GM23338 (cell line): ENCODE measurements around the gene UCN3.

Experiments used
- POLR2AphosphoS5 ChIP-seq: IDR thresholded peaks from 2 replicates; pipeline ENCODE4 v1.6.1; 2016; ENCODE audit warnings: antibody characterized with exemption, low read depth
- TF ChIP-seq, protein P1 (sequence below), 2 experiments: fragments of 200-600 bp in 1 of 2; sonication (generic) in 1 of 2; conservative IDR thresholded peaks; 2 replicates each; pipeline versions ENCODE4 v1.5.1 to v1.6.1; 2016 to 2017; ENCODE audit warnings: antibody characterized with exemption in 2 of 2, low read depth in 2 of 2, mild to moderate bottlenecking in 2 of 2, moderate library complexity in 1 of 2
- TF ChIP-seq, protein P2 (sequence below): fragments of 250-450 bp; sonication (Bioruptor Pico); IDR thresholded peaks from 2 replicates; pipeline ENCODE4 v1.5.0; 2020; ENCODE audit warnings: mild to moderate bottlenecking, moderate library complexity

DNA sequence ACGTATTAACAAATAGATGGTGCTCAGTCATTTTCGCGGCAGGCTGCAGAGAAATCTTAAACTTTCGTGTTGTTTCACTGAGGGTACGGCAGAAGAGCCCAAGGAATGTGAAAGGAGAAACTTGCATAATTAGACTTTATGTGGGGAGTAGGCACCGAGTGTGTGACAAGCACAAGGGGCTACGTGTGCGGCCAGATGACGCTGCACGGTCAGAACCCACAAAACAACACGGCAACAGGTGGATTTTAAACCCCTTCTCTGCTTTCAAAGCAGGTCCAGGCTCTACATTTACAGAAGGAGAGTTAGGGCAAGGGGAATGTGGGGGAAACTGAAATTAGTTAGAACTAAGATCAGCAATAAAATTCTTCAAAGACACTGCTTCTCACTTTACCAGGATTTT, 392 bp upstream of the UCN3 start:
- TF ChIP-seq, protein P1, sequence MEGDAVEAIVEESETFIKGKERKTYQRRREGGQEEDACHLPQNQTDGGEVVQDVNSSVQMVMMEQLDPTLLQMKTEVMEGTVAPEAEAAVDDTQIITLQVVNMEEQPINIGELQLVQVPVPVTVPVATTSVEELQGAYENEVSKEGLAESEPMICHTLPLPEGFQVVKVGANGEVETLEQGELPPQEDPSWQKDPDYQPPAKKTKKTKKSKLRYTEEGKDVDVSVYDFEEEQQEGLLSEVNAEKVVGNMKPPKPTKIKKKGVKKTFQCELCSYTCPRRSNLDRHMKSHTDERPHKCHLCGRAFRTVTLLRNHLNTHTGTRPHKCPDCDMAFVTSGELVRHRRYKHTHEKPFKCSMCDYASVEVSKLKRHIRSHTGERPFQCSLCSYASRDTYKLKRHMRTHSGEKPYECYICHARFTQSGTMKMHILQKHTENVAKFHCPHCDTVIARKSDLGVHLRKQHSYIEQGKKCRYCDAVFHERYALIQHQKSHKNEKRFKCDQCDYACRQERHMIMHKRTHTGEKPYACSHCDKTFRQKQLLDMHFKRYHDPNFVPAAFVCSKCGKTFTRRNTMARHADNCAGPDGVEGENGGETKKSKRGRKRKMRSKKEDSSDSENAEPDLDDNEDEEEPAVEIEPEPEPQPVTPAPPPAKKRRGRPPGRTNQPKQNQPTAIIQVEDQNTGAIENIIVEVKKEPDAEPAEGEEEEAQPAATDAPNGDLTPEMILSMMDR (conservative IDR thresholded peaks at IDR 0.05; ENCODE audit: low read depth in 2 of 2): no peak
- TF ChIP-seq, protein P2, sequence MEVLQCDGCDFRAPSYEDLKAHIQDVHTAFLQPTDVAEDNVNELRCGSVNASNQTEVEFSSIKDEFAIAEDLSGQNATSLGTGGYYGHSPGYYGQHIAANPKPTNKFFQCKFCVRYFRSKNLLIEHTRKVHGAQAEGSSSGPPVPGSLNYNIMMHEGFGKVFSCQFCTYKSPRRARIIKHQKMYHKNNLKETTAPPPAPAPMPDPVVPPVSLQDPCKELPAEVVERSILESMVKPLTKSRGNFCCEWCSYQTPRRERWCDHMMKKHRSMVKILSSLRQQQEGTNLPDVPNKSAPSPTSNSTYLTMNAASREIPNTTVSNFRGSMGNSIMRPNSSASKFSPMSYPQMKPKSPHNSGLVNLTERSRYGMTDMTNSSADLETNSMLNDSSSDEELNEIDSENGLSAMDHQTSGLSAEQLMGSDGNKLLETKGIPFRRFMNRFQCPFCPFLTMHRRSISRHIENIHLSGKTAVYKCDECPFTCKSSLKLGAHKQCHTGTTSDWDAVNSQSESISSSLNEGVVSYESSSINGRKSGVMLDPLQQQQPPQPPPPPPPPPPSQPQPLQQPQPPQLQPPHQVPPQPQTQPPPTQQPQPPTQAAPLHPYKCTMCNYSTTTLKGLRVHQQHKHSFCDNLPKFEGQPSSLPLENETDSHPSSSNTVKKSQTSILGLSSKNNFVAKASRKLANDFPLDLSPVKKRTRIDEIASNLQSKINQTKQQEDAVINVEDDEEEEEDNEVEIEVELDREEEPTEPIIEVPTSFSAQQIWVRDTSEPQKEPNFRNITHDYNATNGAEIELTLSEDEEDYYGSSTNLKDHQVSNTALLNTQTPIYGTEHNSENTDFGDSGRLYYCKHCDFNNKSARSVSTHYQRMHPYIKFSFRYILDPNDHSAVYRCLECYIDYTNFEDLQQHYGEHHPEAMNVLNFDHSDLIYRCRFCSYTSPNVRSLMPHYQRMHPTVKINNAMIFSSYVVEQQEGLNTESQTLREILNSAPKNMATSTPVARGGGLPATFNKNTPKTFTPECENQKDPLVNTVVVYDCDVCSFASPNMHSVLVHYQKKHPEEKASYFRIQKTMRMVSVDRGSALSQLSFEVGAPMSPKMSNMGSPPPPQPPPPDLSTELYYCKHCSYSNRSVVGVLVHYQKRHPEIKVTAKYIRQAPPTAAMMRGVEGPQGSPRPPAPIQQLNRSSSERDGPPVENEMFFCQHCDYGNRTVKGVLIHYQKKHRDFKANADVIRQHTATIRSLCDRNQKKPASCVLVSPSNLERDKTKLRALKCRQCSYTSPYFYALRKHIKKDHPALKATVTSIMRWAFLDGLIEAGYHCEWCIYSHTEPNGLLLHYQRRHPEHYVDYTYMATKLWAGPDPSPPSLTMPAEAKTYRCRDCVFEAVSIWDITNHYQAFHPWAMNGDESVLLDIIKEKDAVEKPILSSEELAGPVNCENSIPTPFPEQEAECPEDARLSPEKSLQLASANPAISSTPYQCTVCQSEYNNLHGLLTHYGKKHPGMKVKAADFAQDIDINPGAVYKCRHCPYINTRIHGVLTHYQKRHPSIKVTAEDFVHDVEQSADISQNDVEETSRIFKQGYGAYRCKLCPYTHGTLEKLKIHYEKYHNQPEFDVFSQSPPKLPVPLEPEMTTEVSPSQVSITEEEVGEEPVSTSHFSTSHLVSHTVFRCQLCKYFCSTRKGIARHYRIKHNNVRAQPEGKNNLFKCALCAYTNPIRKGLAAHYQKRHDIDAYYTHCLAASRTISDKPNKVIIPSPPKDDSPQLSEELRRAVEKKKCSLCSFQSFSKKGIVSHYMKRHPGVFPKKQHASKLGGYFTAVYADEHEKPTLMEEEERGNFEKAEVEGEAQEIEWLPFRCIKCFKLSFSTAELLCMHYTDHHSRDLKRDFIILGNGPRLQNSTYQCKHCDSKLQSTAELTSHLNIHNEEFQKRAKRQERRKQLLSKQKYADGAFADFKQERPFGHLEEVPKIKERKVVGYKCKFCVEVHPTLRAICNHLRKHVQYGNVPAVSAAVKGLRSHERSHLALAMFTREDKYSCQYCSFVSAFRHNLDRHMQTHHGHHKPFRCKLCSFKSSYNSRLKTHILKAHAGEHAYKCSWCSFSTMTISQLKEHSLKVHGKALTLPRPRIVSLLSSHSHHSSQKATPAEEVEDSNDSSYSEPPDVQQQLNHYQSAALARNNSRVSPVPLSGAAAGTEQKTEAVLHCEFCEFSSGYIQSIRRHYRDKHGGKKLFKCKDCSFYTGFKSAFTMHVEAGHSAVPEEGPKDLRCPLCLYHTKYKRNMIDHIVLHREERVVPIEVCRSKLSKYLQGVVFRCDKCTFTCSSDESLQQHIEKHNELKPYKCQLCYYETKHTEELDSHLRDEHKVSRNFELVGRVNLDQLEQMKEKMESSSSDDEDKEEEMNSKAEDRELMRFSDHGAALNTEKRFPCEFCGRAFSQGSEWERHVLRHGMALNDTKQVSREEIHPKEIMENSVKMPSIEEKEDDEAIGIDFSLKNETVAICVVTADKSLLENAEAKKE: no peak
- TF ChIP-seq POLR2AphosphoS5: no peak
